KMS-11 (cell line): ENCODE data around the gene GADD45B.

Experiments used
- H2AFZ ChIP-seq: fragments of 200-600 bp; sonication (generic); 2 replicates; pipeline ENCODE4 v1.6.1; 2016; ENCODE audit warnings: antibody characterized with exemption, mixed run types, low read depth
- H3K27ac ChIP-seq: fragments of 200-600 bp; sonication (generic); 2 replicates; pipeline ENCODE4 v1.6.1; 2016; ENCODE audit warnings: mild to moderate bottlenecking, mixed run types
- H3K27me3 ChIP-seq: fragments of 200-600 bp; sonication (generic); 2 replicates; pipeline ENCODE4 v1.6.1; 2017; ENCODE audit warnings: mild to moderate bottlenecking, low read depth, mixed run types, moderate library complexity; ENCODE audit not compliant: insufficient read depth
- H3K36me3 ChIP-seq: fragments of 200-600 bp; sonication (generic); 2 replicates; pipeline ENCODE4 v1.6.1; 2017; ENCODE audit warnings: mild to moderate bottlenecking, mixed run types; ENCODE audit not compliant: insufficient read depth
- H3K4me1 ChIP-seq: fragments of 200-600 bp; sonication (generic); 2 replicates; pipeline ENCODE4 v1.6.1; 2016; ENCODE audit warnings: mild to moderate bottlenecking, low read depth, mixed run types; ENCODE audit not compliant: poor library complexity, severe bottlenecking
- H3K4me2 ChIP-seq: fragments of 200-600 bp; sonication (generic); 2 replicates; pipeline ENCODE4 v1.7.0; 2016; ENCODE audit warnings: mild to moderate bottlenecking, mixed run types
- H3K4me3 ChIP-seq: fragments of 200-600 bp; sonication (generic); IDR thresholded peaks from 2 replicates; pipeline ENCODE4 v1.6.1; 2017; ENCODE audit warnings: low read depth, low read length, mixed read lengths; ENCODE audit not compliant: insufficient read depth
- H3K79me2 ChIP-seq: fragments of 200-600 bp; sonication (generic); 2 replicates; pipeline ENCODE4 v1.6.1; 2016; ENCODE audit warnings: low read depth, mixed run types; ENCODE audit not compliant: insufficient read depth
- H3K9ac ChIP-seq: fragments of 200-600 bp; sonication (generic); 2 replicates; pipeline ENCODE4 v1.6.1; 2016; ENCODE audit warnings: mild to moderate bottlenecking, mixed run types
- H4K20me1 ChIP-seq: fragments of 200-600 bp; sonication (generic); 2 replicates; pipeline ENCODE4 v1.6.1; 2016; ENCODE audit warnings: mild to moderate bottlenecking, mixed run types; ENCODE audit not compliant: insufficient read depth
- CTCF ChIP-seq: fragments of 200-600 bp; sonication (generic); conservative IDR thresholded peaks from 2 replicates; pipeline ENCODE4 v1.6.1; 2017; ENCODE audit warnings: low read depth, mild to moderate bottlenecking, antibody characterized with exemption, low read length, moderate library complexity, mixed read lengths

GADD45B gene

DNA sequence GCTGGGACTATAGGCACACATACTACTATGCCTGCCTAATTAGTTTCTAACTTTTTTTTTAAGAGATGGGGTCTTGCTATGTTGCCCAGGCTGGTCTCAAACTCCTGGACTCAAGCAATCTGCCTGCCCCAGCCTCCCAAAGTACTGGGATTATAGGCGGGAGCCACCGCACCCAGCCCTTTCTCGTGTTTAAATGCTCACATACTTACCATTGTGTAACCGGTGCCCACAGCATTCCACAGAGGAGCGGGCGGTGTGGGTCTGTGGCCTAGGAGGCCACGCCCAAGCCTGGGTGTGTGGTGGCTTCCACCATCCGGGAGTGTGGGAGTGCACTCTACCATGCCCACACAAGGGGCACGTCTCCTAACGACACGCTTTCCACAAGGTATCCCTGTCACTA is 26.9 kb upstream of the GADD45B start:
- Histone ChIP-seq H3K9ac (no peak overlapping the region), H2AFZ (no peak overlapping the region), H3K27me3 (no peaks in the 10 kb centered on the region), H4K20me1 (peaks cover 4% of the 10 kb centered on the region; the same call in 1 of the 2 replicates), H3K27ac (no peak overlapping the region), H3K4me2 (no peak overlapping the region), H3K79me2 (peaks cover 66% of the 10 kb centered on the region; the same call in 1 of the 2 replicates), H3K4me1 (peaks cover 35% of the 10 kb centered on the region), H3K4me3 (no peak overlapping the region), H3K36me3 (no peaks in the 10 kb centered on the region)
- no peak for TF ChIP-seq CTCF

GRCh38 chr19:2451138-2451537 is 24.8 kb upstream of the GADD45B start:
- Histone ChIP-seq H3K27me3 (no peaks in the 10 kb centered on the region), H3K4me1 (peaks cover 48% of the 10 kb centered on the region), H3K4me3 (no peak overlapping the region), H3K36me3 (no peaks in the 10 kb centered on the region), H3K4me2 (no peak overlapping the region), H4K20me1 (no peaks in the 10 kb centered on the region; the same call in 1 of the 2 replicates), H3K79me2 (peaks cover 80% of the 10 kb centered on the region), H3K9ac (no peak overlapping the region), H3K27ac (no peak overlapping the region), H2AFZ (no peak overlapping the region)
- no peak for TF ChIP-seq CTCF

- Histone ChIP-seq H3K9ac (no peak overlapping the region), H2AFZ (no peak overlapping the region), H4K20me1 (no peaks in the 10 kb centered on the region; the same call in 1 of the 2 replicates), H3K27ac (no peak overlapping the region), H3K36me3 (no peaks in the 10 kb centered on the region), H3K4me3 (no peak overlapping the region), H3K27me3 (no peaks in the 10 kb centered on the region), H3K79me2 (peaks cover 85% of the 10 kb centered on the region), H3K4me2 (no peak overlapping the region), H3K4me1 (peaks cover 42% of the 10 kb centered on the region)
- no peak for TF ChIP-seq CTCF
These were observed 24.2 kb upstream of the GADD45B start for GRCh38 chr19:2451741-2452140.

GRCh38 chr19:2453431-2454025 is 22.4 kb upstream of the GADD45B start:
- H3K36me3 ChIP-seq, result no peaks in the 10 kb centered on the region
- H3K4me1 ChIP-seq, result peaks cover 32% of the 10 kb centered on the region
- TF ChIP-seq CTCF, result no peak
- no peak overlapping the region for H2AFZ ChIP-seq
- no peaks in the 10 kb centered on the region for H3K27me3 ChIP-seq
- H3K9ac ChIP-seq, result no peak overlapping the region
- H3K4me3 ChIP-seq, result no peak overlapping the region
- H3K79me2 ChIP-seq, result peaks cover 71% of the 10 kb centered on the region
- no peak overlapping the region for H3K4me2 ChIP-seq
- H3K27ac ChIP-seq, result no peak overlapping the region
- no peaks in the 10 kb centered on the region; the same call in 1 of the 2 replicates for H4K20me1 ChIP-seq
